ENCODE measurements around the gene MGST3.
"Not testable (repeated sequence)": the region's sequence is repeated elsewhere in the genome, so short reads cannot be mapped to it uniquely, and the experiment has no call there.

The MGST3 gene

DNA sequence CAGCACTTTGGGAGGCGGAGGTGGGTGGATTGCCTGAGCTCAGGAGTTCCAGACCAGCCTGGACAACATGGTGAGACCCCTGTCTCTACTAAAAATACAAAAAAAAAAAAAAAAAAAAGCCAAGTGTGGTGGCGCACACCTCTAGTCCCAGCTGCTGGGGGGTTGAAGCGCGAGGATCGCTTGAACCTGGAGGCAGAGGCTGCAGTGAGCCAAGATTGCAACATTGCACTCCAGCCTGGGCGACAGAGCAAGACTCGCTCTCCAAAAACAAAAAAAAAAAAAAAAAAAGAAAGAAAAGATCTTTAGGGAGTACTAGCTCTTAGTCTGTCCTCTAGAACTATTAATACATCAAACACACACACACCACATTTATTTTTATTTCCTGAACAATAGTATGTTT is 70.9 kb downstream of the MGST3 start:
- DNase-seq, result not testable (repeated sequence)

DNA sequence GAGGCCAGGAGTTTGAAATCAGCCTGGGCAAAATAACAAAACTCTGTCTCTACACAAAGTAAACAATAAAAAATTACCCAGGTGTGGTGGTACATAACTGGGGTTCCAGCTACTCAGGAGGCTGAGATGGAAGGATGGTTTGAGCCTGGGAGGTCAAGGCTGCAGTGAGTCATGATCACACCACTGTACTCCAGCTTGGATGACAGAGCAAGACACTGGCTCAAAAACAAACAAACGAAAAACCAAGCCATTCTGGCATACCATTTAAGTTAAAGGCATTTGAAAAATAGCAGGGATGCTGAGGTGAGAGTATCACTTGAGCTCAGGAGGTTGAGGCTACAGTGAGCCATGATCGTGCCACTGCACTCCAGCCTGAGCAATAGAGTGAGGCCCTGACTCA is 72.6 kb downstream of the MGST3 start:
- DNase-seq, result no peak

Measured in activated effector memory CD4-positive, alpha-beta T cell treated with anti-CD3 and anti-CD28 coated beads, Interleukin-2, amount 50 U/mL, for 16 hours (primary cell).